ENCODE measurements around the gene SMIM35.

GRCh38 chr11:118079491-118079890 is 7.3 kb downstream of the SMIM35 start:
- TF ChIP-seq CTCF (IDR thresholded peaks at IDR 0.05; ENCODE audit: insufficient read depth, low read length) (no peak), REST (IDR thresholded peaks at IDR 0.05; ENCODE audit: insufficient replicate concordance, low read depth) (no peak)

Data from HL-60 (cell line).